GM12878 (cell line): ENCODE data around the gene ZNF827. TPM values are rescaled to one million over a fixed set of nuclear protein-coding genes. Genes with fewer than 3 reads are reported as not detected.

Source experiments
- ATAC-seq: fragments of 200-7000 bp; cut with Tn5 transposase; 3 replicates; pipeline ENCODE4 v1.9.1; 2020; ENCODE audit warnings: mild to moderate bottlenecking, moderate library complexity
- BruUV-seq: library from RNA; stranded (reverse); fragments of 400-500 nt; replicated peaks from 2 replicates; lab custom pipeline; 2021; lab: Mats Ljungman, UMichigan
- CTCF ChIA-PET: fragments of 300-600 bp; sonication (Branson Sonifier 250); formaldehyde crosslinking; extraction: SDS; loops from one replicate; lab custom pipeline; 2021; ENCODE audit warnings: inconsistent platforms; lab: Yijun Ruan, JAX
- POLR2A ChIA-PET: fragments of 350-600 bp; formaldehyde crosslinking; extraction: SDS; loops from one replicate; lab custom pipeline; 2021; ENCODE audit warnings: inconsistent platforms; lab: Charles Lee
- RAD21 ChIA-PET: fragments of 300-600 bp; sonication (Branson Sonifier 250); formaldehyde crosslinking; loops from one replicate; lab custom pipeline; 2023; ENCODE audit warnings: antibody characterized with exemption; ENCODE audit not compliant: unreplicated experiment; lab: Charles Lee
- SMC1A ChIA-PET: fragments of 300-600 bp; sonication (Branson Sonifier 250); formaldehyde crosslinking; loops from one replicate; lab custom pipeline; 2023; ENCODE audit not compliant: unreplicated experiment, uncharacterized antibody; lab: Charles Lee
- DNase-seq: peaks from one replicate; pipeline ENCODE4 v3.0.0-alpha.2; 2011; ENCODE audit warnings: low read depth, low spot score
- FAIRE-seq: peaks from 3 replicates; lab custom pipeline; 2011; peaks lifted over from hg19 to GRCh38; lab: Jason Lieb, UNC
- H2AFZ ChIP-seq: 2 replicates; pipeline ENCODE4 v1.6.0; 2011; ENCODE audit warnings: low read depth, low read length, control low read depth; ENCODE audit not compliant: control insufficient read depth
- H3K27ac ChIP-seq: 2 replicates; pipeline ENCODE4 v1.5.1; 2011; ENCODE audit warnings: control low read depth; ENCODE audit not compliant: control insufficient read depth, insufficient read depth
- H3K27me3 ChIP-seq, 2 experiments: replicated peaks in 1 of 2; 2 replicates each; pipeline versions ENCODE4 v1.6.0 to v1.6.1; 2011; ENCODE audit warnings: low read length in 1 of 2; ENCODE audit not compliant: control insufficient read depth in 2 of 2, insufficient read depth in 2 of 2
- H3K36me3 ChIP-seq, 2 experiments: 2 replicates each; pipeline ENCODE4 v1.5.1; 2011; ENCODE audit warnings: low read length in 1 of 2; ENCODE audit not compliant: control insufficient read depth in 2 of 2, insufficient read depth in 2 of 2
- H3K4me1 ChIP-seq: 2 replicates; pipeline ENCODE4 v1.6.1; 2011; ENCODE audit warnings: mild to moderate bottlenecking, low read length, moderate library complexity, mixed read lengths; ENCODE audit not compliant: control insufficient read depth, insufficient read depth
- H3K4me2 ChIP-seq: 2 replicates; pipeline ENCODE4 v1.6.0; 2011; ENCODE audit warnings: control low read depth; ENCODE audit not compliant: control insufficient read depth, insufficient read depth
- H3K4me3 ChIP-seq: fragments of 200-600 bp; sonication (generic); 2 replicates; pipeline ENCODE4 v1.5.1; 2016
- H3K79me2 ChIP-seq: 2 replicates; pipeline ENCODE4 v1.6.0; 2011; ENCODE audit warnings: low read length; ENCODE audit not compliant: control insufficient read depth, insufficient read depth
- H3K9ac ChIP-seq: 2 replicates; pipeline ENCODE4 v1.8.0; 2011; ENCODE audit warnings: low read length, control low read depth, mixed read lengths; ENCODE audit not compliant: control insufficient read depth, insufficient read depth
- H3K9me3 ChIP-seq: replicated peaks from 3 replicates; pipeline ENCODE4 v1.5.1; 2011; ENCODE audit warnings: mild to moderate bottlenecking, low read length; ENCODE audit not compliant: control insufficient read depth, insufficient read depth
- H4K20me1 ChIP-seq: 2 replicates; pipeline ENCODE4 v1.6.0; 2011; ENCODE audit not compliant: control insufficient read depth, insufficient read depth
- CBX3 ChIP-seq: fragments of 200-600 bp; sonication (generic); IDR thresholded peaks from 2 replicates; pipeline ENCODE4 v1.6.1; 2016; ENCODE audit warnings: low read depth, borderline replicate concordance
- GATAD2B ChIP-seq: fragments of 450-650 bp; conservative IDR thresholded peaks from 2 replicates; pipeline ENCODE4 v1.6.1; 2017; ENCODE audit warnings: low read depth, mild to moderate bottlenecking, moderate library complexity
- HCFC1 ChIP-seq: fragments of 150-350 bp; IDR thresholded peaks from 2 replicates; pipeline ENCODE4 v1.6.1; 2014; ENCODE audit warnings: low read length
- POLR2AphosphoS2 ChIP-seq: IDR thresholded peaks from 2 replicates; pipeline ENCODE4 v1.6.1; 2011; ENCODE audit warnings: low read depth, mild to moderate bottlenecking, low read length, improper control_type of control experiment, moderate library complexity
- SMAD5 ChIP-seq: IDR thresholded peaks from 2 replicates; pipeline ENCODE4 v1.6.1; 2016; ENCODE audit warnings: antibody characterized with exemption, low read depth
- SUPT20H ChIP-seq: IDR thresholded peaks from 2 replicates; pipeline ENCODE4 v1.6.1; 2011; ENCODE audit warnings: low read depth, mild to moderate bottlenecking, low read length, moderate library complexity, borderline replicate concordance; ENCODE audit not compliant: control insufficient read depth
- SUZ12 ChIP-seq: fragments of 200-600 bp; sonication (generic); IDR thresholded peaks from one replicate; pipeline ENCODE4 v1.6.1; 2018; ENCODE audit warnings: antibody characterized with exemption, mild to moderate bottlenecking; ENCODE audit not compliant: unreplicated experiment
- ZNF622 ChIP-seq: fragments of 450-650 bp; IDR thresholded peaks from 2 replicates; pipeline ENCODE4 v1.6.1; 2017; ENCODE audit warnings: mild to moderate bottlenecking, inconsistent platforms
- WGBS: methylation state at CpG from one replicate; pipeline ENCODE4 v1.1.6; 2016; ENCODE audit warnings: low lambda C conversion rate; ENCODE audit not compliant: insufficient replicate concordance, insufficient coverage; ENCODE audit errors: missing lambda C conversion rate; 5-methylcytosine and 5-hydroxymethylcytosine counted together
- in situ Hi-C: fragments of 300-500 bp; cut with MboI; formaldehyde crosslinking; loops from 9 replicates; pipeline ENCODE4 v1.14.3; 2018; ENCODE audit warnings: mixed read lengths
- intact Hi-C: fragments of 100-400 bp; cut with micrococcal nuclease; formaldehyde crosslinking; loops from one replicate; pipeline ENCODE4 v1.14.2; 2022; ENCODE audit not compliant: unreplicated experiment
- polyA plus RNA-seq, 11 experiments: library from polyadenylated mRNA; depleted of rRNA in 4 of 11; unstranded in 6 of 11; stranded (reverse) in 5 of 11; fragments of >200 nt; fragmentation: Nextera tagmentation in 4 of 11; fragmentation: Illumina TruSeq in 1 of 11; extraction: Ambion mirVana in 4 of 11; extraction: Trizol in 1 of 11; gene quantifications; 1 replicate in 1 of 11; 2 replicates in 10 of 11; pipeline versions ENCODE4 v1.2.1 to v1.2.3, GENCODE V29; 2011 to 2016; ENCODE audit warnings: inconsistent platforms in 2 of 11, missing spikeins in 2 of 11, low read depth in 1 of 11
- total RNA-seq, 4 experiments: library from RNA; depleted of rRNA in 3 of 4; stranded (reverse); fragments of >200 nt in 3 of 4; fragmentation: Illumina TruSeq in 1 of 4; extraction: Trizol in 1 of 4; gene quantifications; 2 replicates each; pipeline versions ENCODE4 v1.2.1 to v1.2.3, GENCODE V29; 2013 to 2021

ZNF827 gene
- total and polyA plus RNA-seq, 10 of the 15 experiments (the other 5 are each of a cell fraction or from before 2014, with no cell fraction given), result 3.8 to 31.5 (median 13.6) TPM

GRCh38 chr4:145822581-145822980 is 116.0 kb downstream of the ZNF827 start:
- Histone ChIP-seq H3K9ac (no peak overlapping the region), H3K4me2 (no peak overlapping the region), H3K27ac (peak overlapping the region; percentile 34; the same call in 1 of the 2 replicates), H3K4me3 (no peak overlapping the region), H3K27me3 (no peaks in the 10 kb centered on the region), H3K36me3 (peaks cover 3 to 45% of the 10 kb centered on the region in 2 experiments), H4K20me1 (no peaks in the 10 kb centered on the region), H3K79me2 (peaks cover under 1% of the 10 kb centered on the region; the same call in 1 of the 2 replicates), H3K9me3 (no peaks in the 10 kb centered on the region), H3K4me1 (peaks cover 24% of the 10 kb centered on the region), H2AFZ (no peak overlapping the region)
- intact Hi-C loops (loop anchor here (5.0 kb wide), 1 partner anchor 205 kb away; the partner anchor contains the start of gene MMAA), in situ Hi-C loops (no loop called here)
- TF ChIP-seq POLR2AphosphoS2, result no peak
- no peak for TF ChIP-seq HCFC1
- no peak for TF ChIP-seq SUZ12
- no peak for TF ChIP-seq SMAD5
- no TSS peak for BruUV-seq
- FAIRE-seq (no peak), DNase-seq (no peak), ATAC-seq (no peak)
- 70% methylated on average over 4 of the region's 4 CpGs for WGBS
- POLR2A ChIA-PET, result interaction anchor here (0.7 to 1.8 kb wide), 2 partner anchors 13 to 29 kb away, joined by 9 to 11 read pairs; no protein-coding TSS in a partner anchor
- RAD21 ChIA-PET, result interaction anchor here (1.2 kb wide), 1 partner anchor 202 kb away, joined by 3 read pairs; no protein-coding TSS in a partner anchor
- SMC1A ChIA-PET, result interaction anchor here (0.6 to 1.4 kb wide), 5 partner anchors 12 to 89 kb away, joined by 3 to 5 read pairs (median 4); no protein-coding TSS in a partner anchor
- CTCF ChIA-PET, result interaction anchor here (1.1 to 1.3 kb wide), 2 partner anchors 14 to 205 kb away, joined by 4 to 6 read pairs; no protein-coding TSS in a partner anchor

GRCh38 chr4:145822181-145822580 is 116.4 kb downstream of the ZNF827 start:
- H3K4me1 ChIP-seq, result peaks cover 24% of the 10 kb centered on the region
- FAIRE-seq (no peak), ATAC-seq (no peak), DNase-seq (no peak)
- POLR2A ChIA-PET, result interaction anchor here (0.7 to 2.1 kb wide), 3 partner anchors 12 to 29 kb away, joined by 4 to 11 read pairs (median 9); no protein-coding TSS in a partner anchor
- peaks cover 3 to 43% of the 10 kb centered on the region in 2 experiments for H3K36me3 ChIP-seq
- in situ Hi-C loops, result no loop called here
- H3K79me2 ChIP-seq, result no peaks in the 10 kb centered on the region; the same call in 1 of the 2 replicates
- peak overlapping the region; percentile 34; the same call in 1 of the 2 replicates for H3K27ac ChIP-seq
- H3K4me3 ChIP-seq, result no peak overlapping the region
- intact Hi-C loops, result loop anchor here (5.0 kb wide), 1 partner anchor 205 kb away; the partner anchor contains the start of gene MMAA
- BruUV-seq, result no TSS peak
- H3K9me3 ChIP-seq, result no peaks in the 10 kb centered on the region
- RAD21 ChIA-PET, result interaction anchor here (1.2 kb wide), 1 partner anchor 201 kb away, joined by 3 read pairs; no protein-coding TSS in a partner anchor
- CTCF ChIA-PET, result interaction anchor here (1.1 to 1.3 kb wide), 2 partner anchors 14 to 205 kb away, joined by 4 to 6 read pairs; no protein-coding TSS in a partner anchor
- TF ChIP-seq GATAD2B, result no peak
- no peak for TF ChIP-seq SUPT20H
- TF ChIP-seq SUZ12, result no peak
- TF ChIP-seq ZNF622, result no peak
- TF ChIP-seq CBX3, result no peak
- H3K9ac ChIP-seq, result no peak overlapping the region
- H2AFZ ChIP-seq, result no peak overlapping the region
- no peak overlapping the region for H3K4me2 ChIP-seq
- no peaks in the 10 kb centered on the region for H3K27me3 ChIP-seq
- SMC1A ChIA-PET, result interaction anchor here (1.0 to 5.0 kb wide), 3 partner anchors 15 to 59 kb away, joined by 3 to 42 read pairs (median 4); no protein-coding TSS in a partner anchor
- no peaks in the 10 kb centered on the region for H4K20me1 ChIP-seq
- WGBS, result 47% methylated on average over 3 of the region's 3 CpGs
